Body of pancreas (tissue), 4 donors: Measurements from ENCODE around the gene KDM4B. TPM values are rescaled to one million over a fixed set of nuclear protein-coding genes. Genes with fewer than 3 reads are reported as not detected.
A peak's percentile ranks its signal among the peaks of the same experiment; 100 is the strongest.
"Not testable (repeated sequence)": the region's sequence is repeated elsewhere in the genome, so short reads cannot be mapped to it uniquely, and the experiment has no call there.

Experiments used
- ATAC-seq: fragments of 150-250 bp; one replicate; pipeline ENCODE4 v1.9.1; 2016
- DNase-seq, 4 donors: peaks; one replicate each; pipeline ENCODE4 v3.0.0-alpha.2; 2019
- H3K27ac ChIP-seq, 4 donors: fragments of 200-600 bp; sonication (generic); 1 replicate in 3 of 4; 2 replicates in 1 of 4; pipeline versions ENCODE4 v1.5.1 to v1.6.1; 2016 to 2019; ENCODE audit warnings: mild to moderate bottlenecking in 1 of 4, mixed read lengths in 1 of 4, moderate library complexity in 1 of 4
- H3K27me3 ChIP-seq, 2 donors: fragments of 200-600 bp; sonication (generic); one replicate each; pipeline ENCODE4 v1.6.0; 2016; ENCODE audit warnings: mild to moderate bottlenecking in 1 of 2
- H3K36me3 ChIP-seq, 2 donors: fragments of 200-600 bp; sonication (generic); replicated peaks in 1 of 2; 2 replicates each; pipeline ENCODE4 v1.5.1; 2016; ENCODE audit warnings: low read depth in 2 of 2; ENCODE audit not compliant: insufficient read depth in 1 of 2
- H3K4me1 ChIP-seq: fragments of 200-600 bp; sonication (generic); one replicate; pipeline ENCODE4 v1.6.0; 2016
- H3K4me3 ChIP-seq, 2 donors: fragments of 200-600 bp; sonication (generic); 1 replicate in 1 of 2; 2 replicates in 1 of 2; pipeline ENCODE4 v1.5.1; 2016 to 2019
- H3K9me3 ChIP-seq, 3 donors: fragments of 200-600 bp; sonication (generic); 1 replicate in 2 of 3; 2 replicates in 1 of 3; pipeline ENCODE4 v1.5.1; 2016
- POLR2A ChIP-seq, 3 donors: fragments of 450-650 bp; IDR thresholded peaks; one replicate each; pipeline ENCODE4 v1.6.1; 2016; ENCODE audit warnings: antibody characterized with exemption in 3 of 3, mild to moderate bottlenecking in 2 of 3
- WGBS, 2 donors: methylation state at CpG; one replicate each; pipeline ENCODE4 v1.1.5; 2017; 5-methylcytosine and 5-hydroxymethylcytosine counted together
- intact Hi-C: fragments of 100-400 bp; cut with DNase I; formaldehyde crosslinking; loops from one replicate; pipeline ENCODE4 v1.15.1; 2023
- total RNA-seq, 2 donors: library from RNA; depleted of rRNA; stranded (reverse); fragments of >200 nt; gene quantifications; one replicate each; pipeline ENCODE4 v1.1.0, GENCODE V29; 2016
- TF ChIP-seq, protein P1 (sequence below), 7 experiments: fragments of 450-650 bp in 4 of 7; fragments of 200-600 bp in 3 of 7; sonication (generic) in 3 of 7; IDR thresholded peaks; one replicate each; pipeline ENCODE4 v1.5.1; 2016 to 2019; ENCODE audit warnings: antibody characterized with exemption in 7 of 7

The KDM4B gene
- total RNA-seq, 2 donors from 2014 or later, result 18.9 to 35.3 TPM

DNA sequence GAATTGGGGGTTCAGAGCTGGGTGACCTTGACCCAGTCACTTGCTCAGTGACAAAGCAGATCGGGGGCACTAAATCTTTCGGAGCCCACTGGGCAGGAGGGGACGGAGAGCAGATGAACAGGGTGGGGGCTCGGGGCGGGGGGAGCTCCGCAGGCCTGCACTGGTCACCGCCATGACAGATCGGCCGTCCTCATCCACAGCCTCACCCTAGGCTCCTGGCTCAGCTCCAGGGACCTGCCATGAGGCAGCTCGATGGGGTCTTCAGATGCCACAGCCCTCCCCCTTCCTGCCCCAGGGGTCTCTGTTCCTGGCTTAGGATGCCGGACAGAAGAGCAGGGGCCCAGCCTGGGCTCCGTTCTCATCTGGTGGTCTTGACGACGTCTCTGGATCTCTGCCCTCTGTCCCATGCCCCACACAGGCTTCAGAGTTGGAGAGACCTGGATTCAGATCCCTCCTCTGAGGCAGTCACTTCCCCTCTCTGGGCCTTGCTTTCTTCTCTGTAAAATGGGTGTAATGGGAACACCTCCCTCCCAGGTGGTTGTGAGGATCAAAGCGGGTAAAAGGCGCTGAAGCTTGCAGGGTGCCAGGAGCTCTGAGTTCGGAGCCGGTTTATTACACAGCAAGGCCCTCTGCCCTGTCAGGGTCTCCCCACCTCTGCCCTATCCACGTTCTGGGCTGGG is 3.0 kb downstream of the KDM4B start:
- no peaks in the 10 kb centered on the region for H3K9me3 ChIP-seq
- H3K36me3 ChIP-seq, result no peaks in the 10 kb centered on the region
- peaks cover 66% of the 10 kb centered on the region for H3K4me1 ChIP-seq
- ATAC-seq (no peak), DNase-seq (no peak)
- H3K27ac ChIP-seq, result peak overlapping the region in 1 of 4 donors; percentile 69
- 82 to 87% methylated on average over 14 to 19 of the region's 19 CpGs for WGBS, 2 donors
- TF ChIP-seq, protein P1, sequence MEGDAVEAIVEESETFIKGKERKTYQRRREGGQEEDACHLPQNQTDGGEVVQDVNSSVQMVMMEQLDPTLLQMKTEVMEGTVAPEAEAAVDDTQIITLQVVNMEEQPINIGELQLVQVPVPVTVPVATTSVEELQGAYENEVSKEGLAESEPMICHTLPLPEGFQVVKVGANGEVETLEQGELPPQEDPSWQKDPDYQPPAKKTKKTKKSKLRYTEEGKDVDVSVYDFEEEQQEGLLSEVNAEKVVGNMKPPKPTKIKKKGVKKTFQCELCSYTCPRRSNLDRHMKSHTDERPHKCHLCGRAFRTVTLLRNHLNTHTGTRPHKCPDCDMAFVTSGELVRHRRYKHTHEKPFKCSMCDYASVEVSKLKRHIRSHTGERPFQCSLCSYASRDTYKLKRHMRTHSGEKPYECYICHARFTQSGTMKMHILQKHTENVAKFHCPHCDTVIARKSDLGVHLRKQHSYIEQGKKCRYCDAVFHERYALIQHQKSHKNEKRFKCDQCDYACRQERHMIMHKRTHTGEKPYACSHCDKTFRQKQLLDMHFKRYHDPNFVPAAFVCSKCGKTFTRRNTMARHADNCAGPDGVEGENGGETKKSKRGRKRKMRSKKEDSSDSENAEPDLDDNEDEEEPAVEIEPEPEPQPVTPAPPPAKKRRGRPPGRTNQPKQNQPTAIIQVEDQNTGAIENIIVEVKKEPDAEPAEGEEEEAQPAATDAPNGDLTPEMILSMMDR (IDR thresholded peaks at IDR 0.05), result no peak
- TF ChIP-seq POLR2A (IDR thresholded peaks at IDR 0.05), result no peak
- H3K27me3 ChIP-seq, result no peaks in the 10 kb centered on the region
- no peak overlapping the region for H3K4me3 ChIP-seq
- intact Hi-C loops, result no loop called here

DNA sequence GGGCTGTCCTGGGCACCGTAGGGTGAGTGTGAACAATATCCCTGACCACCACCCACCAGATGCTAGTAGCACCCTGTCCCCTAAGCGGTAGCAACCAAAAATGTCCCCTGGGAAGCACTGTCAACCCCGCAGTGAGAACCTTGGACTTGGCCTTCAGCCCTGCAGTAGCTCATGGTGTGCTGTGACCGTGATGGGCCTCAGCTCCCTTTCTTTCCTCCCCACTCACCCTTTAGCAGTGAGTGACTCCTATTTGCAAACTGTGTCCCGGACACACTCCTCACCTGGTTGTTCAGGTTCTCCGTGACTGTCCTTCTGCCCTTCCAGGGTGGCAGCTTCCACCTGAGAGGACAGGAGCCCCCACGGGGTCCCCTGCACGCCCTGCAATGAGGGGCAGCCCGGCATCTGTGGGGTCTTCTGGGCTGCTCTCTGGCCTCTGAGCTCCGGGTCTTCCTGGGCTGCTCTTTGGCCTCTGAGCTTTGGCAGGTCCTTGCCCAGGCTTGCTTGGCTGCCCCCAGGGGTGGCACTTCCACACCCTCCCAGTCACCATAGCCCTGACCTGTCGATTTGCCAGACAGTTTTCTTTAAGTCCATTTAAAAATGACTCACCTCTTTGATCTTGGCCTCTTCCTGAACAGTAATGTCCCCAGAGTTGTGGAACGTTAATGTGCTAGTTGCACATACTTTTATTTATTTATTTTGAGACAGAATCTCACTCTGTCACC is 3.8 kb downstream of the KDM4B start:
- no peaks in the 10 kb centered on the region for H3K36me3 ChIP-seq

DNA sequence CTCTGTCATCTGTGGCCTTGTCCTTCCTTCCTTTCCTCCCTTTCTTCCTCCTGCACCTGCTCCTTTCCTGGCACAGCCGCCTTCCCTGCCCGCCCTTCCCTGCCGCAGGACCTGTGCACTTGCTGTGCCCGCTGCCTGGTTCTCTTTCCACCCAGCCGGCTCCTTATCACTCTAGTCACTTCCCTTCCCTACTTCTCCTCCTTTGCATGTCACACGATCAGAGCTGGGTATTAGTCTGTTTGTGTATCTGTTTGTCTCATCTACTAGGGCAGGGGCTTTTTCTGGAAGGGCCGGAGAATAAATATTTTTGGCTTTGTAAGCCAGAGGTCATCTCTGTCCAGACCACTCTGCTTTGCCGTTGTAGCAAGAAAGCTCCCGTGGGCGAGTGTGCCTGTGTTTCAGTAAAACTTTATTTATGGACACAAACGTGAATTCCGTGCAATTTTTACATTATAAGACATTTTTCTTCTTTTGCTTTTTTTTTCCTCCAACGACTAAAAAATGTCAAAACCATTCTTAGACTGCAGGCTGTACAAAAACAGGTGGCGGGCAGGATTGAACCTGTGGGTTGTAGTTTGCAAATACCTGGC is 6.1 kb downstream of the KDM4B start:
- H3K36me3 ChIP-seq, result no peaks in the 10 kb centered on the region
- 76 to 85% methylated on average over 14 of the region's 14 CpGs for WGBS, 2 donors
- H3K27ac ChIP-seq, result peak overlapping the region in 1 of 4 donors; percentile 70
- intact Hi-C loops, result no loop called here
- no peaks in the 10 kb centered on the region for H3K9me3 ChIP-seq
- ATAC-seq, result no peak
- TF ChIP-seq, protein P1 (IDR thresholded peaks at IDR 0.05), result no peak
- TF ChIP-seq POLR2A (IDR thresholded peaks at IDR 0.05), result no peak
- H3K4me1 ChIP-seq, result peaks cover 83% of the 10 kb centered on the region
- peak in 1 of 4 donors; percentile 26 for DNase-seq
- H3K27me3 ChIP-seq, result no peaks in the 10 kb centered on the region
- no peak overlapping the region for H3K4me3 ChIP-seq

More for the DNA sequence above, 3.8 kb downstream of the KDM4B start:
- Histone ChIP-seq H3K4me1 (peaks cover 73% of the 10 kb centered on the region), H3K27ac (peak overlapping the region in 1 of 4 donors; percentile 69), H3K4me3 (no peak overlapping the region), H3K27me3 (no peaks in the 10 kb centered on the region), H3K9me3 (no peaks in the 10 kb centered on the region)
- 70% methylated on average over 4 to 12 of the region's 12 CpGs for WGBS, 2 donors
- TF ChIP-seq, protein P1 (IDR thresholded peaks at IDR 0.05), result no peak
- TF ChIP-seq POLR2A (IDR thresholded peaks at IDR 0.05), result no peak
- intact Hi-C loops, result no loop called here
- DNase-seq, result no peak
- no peak for ATAC-seq

DNA sequence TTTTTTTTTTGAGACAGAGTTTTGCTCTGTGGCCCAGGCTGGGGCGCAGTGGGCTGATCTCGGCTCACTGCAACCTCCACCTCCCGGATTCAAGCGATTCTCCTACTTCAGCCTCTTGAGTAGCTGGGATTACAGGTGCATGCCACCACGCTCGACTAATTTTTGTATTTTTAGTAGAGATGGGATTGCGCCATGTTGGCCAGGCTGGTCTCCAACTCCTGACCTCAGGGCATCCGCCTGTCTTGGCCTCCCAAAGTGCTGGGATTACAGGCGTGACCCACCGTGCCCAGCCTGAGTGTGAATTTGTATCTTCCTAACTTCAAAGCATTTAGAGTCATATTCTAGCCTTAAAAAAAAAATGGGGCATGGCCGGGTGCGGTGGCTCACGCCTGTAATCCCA is 6.7 kb downstream of the KDM4B start:
- 92 to 94% methylated on average over 11 to 13 of the region's 13 CpGs for WGBS, 2 donors
- H3K27me3 ChIP-seq, H3K36me3 ChIP-seq, intact Hi-C loops, H3K9me3 ChIP-seq, ATAC-seq, H3K4me3 ChIP-seq, DNase-seq: not testable (repeated sequence)
- H3K27ac ChIP-seq, result peak overlapping the region in 2 of 4 donors; percentile 56 to 70
- H3K4me1 ChIP-seq, result peaks cover 79% of the 10 kb centered on the region
